Endodermal cell (in vitro differentiated cells): ENCODE measurements around the gene GJB5. TPM values are rescaled to one million over a fixed set of nuclear protein-coding genes. Genes with fewer than 3 reads are reported as not detected.

Experiments used
- DNase-seq: peaks from one replicate; pipeline ENCODE4 v3.0.0-alpha.2; 2017
- H3K27ac ChIP-seq: 2 replicates; pipeline ENCODE4 v1.5.1; 2013; ENCODE audit warnings: mild to moderate bottlenecking, low read depth, low read length, moderate library complexity
- H3K27me3 ChIP-seq: 2 replicates; pipeline ENCODE4 v1.6.1; 2013; ENCODE audit warnings: mild to moderate bottlenecking, low read length, moderate library complexity; ENCODE audit not compliant: insufficient read depth, control insufficient read depth, poor library complexity, severe bottlenecking
- H3K36me3 ChIP-seq: 2 replicates; pipeline ENCODE4 v1.7.0; 2013; ENCODE audit warnings: mild to moderate bottlenecking, low read length, moderate library complexity; ENCODE audit not compliant: control insufficient read depth, insufficient read depth
- H3K4me1 ChIP-seq: one replicate; pipeline ENCODE4 v1.7.0; 2013; ENCODE audit warnings: low read length; ENCODE audit not compliant: control insufficient read depth, insufficient read depth
- H3K4me3 ChIP-seq: 2 replicates; pipeline ENCODE4 v1.5.1; 2013; ENCODE audit warnings: mild to moderate bottlenecking, low read length, moderate library complexity
- H3K9ac ChIP-seq: 2 replicates; pipeline ENCODE4 v1.6.1; 2013; ENCODE audit warnings: mild to moderate bottlenecking, low read length, moderate library complexity; ENCODE audit not compliant: poor library complexity, severe bottlenecking; ENCODE audit errors: extremely low read depth
- H3K9me3 ChIP-seq: 2 replicates; pipeline ENCODE4 v1.6.1; 2013; ENCODE audit warnings: mild to moderate bottlenecking, low read length, moderate library complexity; ENCODE audit not compliant: control insufficient read depth
- H3K27ac Mint-ChIP-seq: 2 replicates; pipeline ENCODE4 v1.8.0; 2020; ENCODE audit warnings: mixed read lengths
- H3K27me3 Mint-ChIP-seq: 2 replicates; pipeline ENCODE4 v1.8.0; 2021; ENCODE audit warnings: mild to moderate bottlenecking, mixed read lengths; ENCODE audit not compliant: insufficient read depth
- H3K36me3 Mint-ChIP-seq: 2 replicates; pipeline ENCODE4 v1.8.0; 2020; ENCODE audit warnings: low read depth, mixed read lengths
- H3K4me1 Mint-ChIP-seq: 2 replicates; pipeline ENCODE4 v1.8.0; 2020; ENCODE audit warnings: mixed read lengths
- H3K4me3 Mint-ChIP-seq: 2 replicates; pipeline ENCODE4 v1.8.0; 2020; ENCODE audit warnings: mild to moderate bottlenecking, moderate library complexity, mixed read lengths
- H3K9me3 Mint-ChIP-seq: 2 replicates; pipeline ENCODE4 v1.8.0; 2020; ENCODE audit warnings: mild to moderate bottlenecking, mixed read lengths
- CTCF ChIP-seq: fragments of 200-600 bp; sonication (generic); conservative IDR thresholded peaks from 2 replicates; pipeline ENCODE4 v1.5.0; 2021; ENCODE audit warnings: antibody characterized with exemption, mild to moderate bottlenecking
- WGBS, 2 experiments: methylation state at CpG; one replicate each; pipeline versions ENCODE4 v1.1.5 to v1.1.7; 2013; ENCODE audit warnings: missing lambda C conversion rate in 2 of 2, mixed read lengths in 1 of 2; ENCODE audit not compliant: insufficient coverage in 1 of 2, insufficient read length in 1 of 2; 5-methylcytosine and 5-hydroxymethylcytosine counted together
- total RNA-seq, 2 donors: library from RNA; stranded (reverse); fragmentation: NEBNext Ultra II Directional in 1 of 2; extraction: Animal tissue kit (Norgen Biotek cat#: 25700) in 1 of 2; gene quantifications; 2 replicates in 1 of 2; 3 replicates in 1 of 2; pipeline ENCODE4 v1.2.1, GENCODE V29; 2021

GJB5 gene
- total RNA-seq, 2 donors from 2014 or later, result 0.20 to 0.42 TPM

GRCh38 chr1:34778381-34778780 lies 23.5 kb downstream of the GJB5 start:
- no peaks in the 10 kb centered on the region for H3K9me3 ChIP-seq
- H3K27me3 Mint-ChIP-seq, result peaks cover 22% of the 10 kb centered on the region
- H3K4me3 Mint-ChIP-seq, result no peak overlapping the region
- H3K36me3 Mint-ChIP-seq, result no peaks in the 10 kb centered on the region
- no peak for DNase-seq
- H3K27ac ChIP-seq, result no peak overlapping the region
- H3K36me3 ChIP-seq, result no peaks in the 10 kb centered on the region
- H3K4me3 ChIP-seq, result no peak overlapping the region
- no peak overlapping the region for H3K27ac Mint-ChIP-seq
- peaks cover 27% of the 10 kb centered on the region for H3K27me3 ChIP-seq
- peaks cover 28% of the 10 kb centered on the region for H3K4me1 ChIP-seq
- 87 to 93% methylated on average over 3 to 6 of the region's 6 CpGs for WGBS, 2 experiments
- H3K9ac ChIP-seq, result no peak overlapping the region
- TF ChIP-seq CTCF, result no peak
- H3K9me3 Mint-ChIP-seq, result no peaks in the 10 kb centered on the region
- H3K4me1 Mint-ChIP-seq, result peaks cover 21% of the 10 kb centered on the region

GRCh38 chr1:34779005-34779404 lies 24.2 kb downstream of the GJB5 start:
- 93 to 100% methylated on average over 2 to 5 of the region's 5 CpGs for WGBS, 2 experiments
- Mint-ChIP-seq H3K9me3 (no peaks in the 10 kb centered on the region), H3K36me3 (no peaks in the 10 kb centered on the region), H3K27ac (no peak overlapping the region), H3K27me3 (peaks cover 23% of the 10 kb centered on the region), H3K4me3 (no peak overlapping the region), H3K4me1 (peaks cover 21% of the 10 kb centered on the region)
- Histone ChIP-seq H3K36me3 (no peaks in the 10 kb centered on the region), H3K4me1 (peaks cover 28% of the 10 kb centered on the region), H3K4me3 (no peak overlapping the region), H3K9ac (no peak overlapping the region), H3K27me3 (peaks cover 27% of the 10 kb centered on the region), H3K9me3 (no peaks in the 10 kb centered on the region), H3K27ac (no peak overlapping the region)
- no peak for TF ChIP-seq CTCF
- DNase-seq, result no peak

GRCh38 chr1:34779526-34779925 lies 24.7 kb downstream of the GJB5 start:
- H3K27me3 ChIP-seq, result peaks cover 27% of the 10 kb centered on the region

More at GRCh38 chr1:34779526-34779925, 24.7 kb downstream of the GJB5 start:
- no peak overlapping the region for H3K27ac ChIP-seq
- H3K4me1 Mint-ChIP-seq, result peaks cover 21% of the 10 kb centered on the region
- H3K4me1 ChIP-seq, result peaks cover 24% of the 10 kb centered on the region
- H3K9me3 Mint-ChIP-seq, result no peaks in the 10 kb centered on the region
- no peak overlapping the region for H3K27ac Mint-ChIP-seq
- peaks cover 23% of the 10 kb centered on the region for H3K27me3 Mint-ChIP-seq
- H3K4me3 Mint-ChIP-seq, result no peak overlapping the region
- H3K36me3 ChIP-seq, result no peaks in the 10 kb centered on the region
- DNase-seq, result peak; percentile 40
- H3K9ac ChIP-seq, result no peak overlapping the region
- WGBS, 2 experiments, result 88 to 90% methylated on average over 4 to 5 of the region's 5 CpGs
- H3K4me3 ChIP-seq, result no peak overlapping the region
- TF ChIP-seq CTCF, result no peak
- H3K9me3 ChIP-seq, result no peaks in the 10 kb centered on the region
- H3K36me3 Mint-ChIP-seq, result no peaks in the 10 kb centered on the region
